ENCODE data around the gene IRF1.

The IRF1 gene

DNA sequence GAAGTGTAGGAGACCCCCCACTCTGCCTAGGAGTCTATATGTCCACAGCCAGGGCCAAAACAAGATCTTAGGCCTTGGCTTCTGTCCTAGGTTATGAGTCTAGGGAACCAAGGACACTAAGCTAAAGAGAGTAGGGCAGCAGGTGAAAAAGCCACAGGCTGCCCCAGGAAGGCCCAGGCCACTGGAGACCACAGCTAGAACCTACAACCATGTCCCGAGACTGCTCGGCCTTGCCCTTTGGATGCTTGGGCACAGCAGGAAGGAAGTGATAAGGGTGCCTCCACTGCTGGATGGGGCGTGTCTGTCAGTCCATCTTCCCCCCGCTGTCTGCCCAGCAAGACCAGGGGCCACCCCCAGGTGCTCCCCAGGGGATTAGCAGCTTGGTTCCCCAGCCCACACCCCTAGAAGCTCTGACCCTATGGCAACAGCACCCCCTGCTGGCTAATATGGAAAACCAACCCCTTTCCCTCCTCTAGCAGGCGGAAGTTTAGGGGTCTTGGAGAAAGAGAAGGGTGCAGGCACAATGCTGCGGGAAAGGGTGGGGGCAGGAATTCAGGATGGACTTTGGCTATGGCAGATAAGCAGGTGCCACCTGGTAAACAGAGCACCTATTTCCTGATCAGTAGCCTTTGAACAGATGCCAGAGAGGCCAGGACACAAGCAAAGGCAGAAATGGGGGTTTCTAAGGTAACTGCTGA is 10.5 kb upstream of the IRF1 start:
- peak; percentile 57 for DNase-seq (ENCODE audit: low read depth)

DNA sequence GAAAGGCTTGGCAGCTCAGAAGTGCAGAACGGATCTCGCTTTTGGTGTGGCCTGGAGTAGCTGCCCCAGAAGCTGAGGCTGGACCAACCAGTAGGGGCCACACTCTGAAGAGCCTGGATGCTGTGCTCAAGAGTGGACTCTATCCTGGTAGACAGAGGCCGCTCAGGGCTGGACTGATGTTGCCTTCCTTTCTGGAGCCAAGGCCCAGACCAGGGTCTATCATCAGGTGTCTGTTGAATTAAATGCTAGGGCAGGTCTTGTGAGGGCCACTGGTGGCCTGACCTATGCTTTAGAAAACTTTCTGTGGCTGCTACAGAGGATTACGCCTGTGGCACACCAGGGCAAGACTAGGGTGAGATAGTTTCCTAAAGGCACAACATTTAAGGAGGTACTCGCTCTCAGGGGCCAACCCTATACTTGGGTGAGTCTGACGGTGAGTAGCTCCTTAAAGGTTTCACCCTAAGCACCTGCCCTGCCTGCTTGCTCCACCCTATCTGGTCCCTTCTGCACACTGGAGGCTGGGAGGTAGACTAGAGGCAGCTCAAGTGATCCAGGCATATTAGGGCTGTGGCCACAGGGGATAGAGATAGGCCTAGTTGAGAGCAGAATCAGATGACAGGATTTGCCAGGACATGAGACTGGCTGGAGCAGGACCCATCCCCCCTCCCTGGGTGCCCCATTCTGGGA is 9.8 kb upstream of the IRF1 start:
- DNase-seq (ENCODE audit: low read depth) = no peak

DNA sequence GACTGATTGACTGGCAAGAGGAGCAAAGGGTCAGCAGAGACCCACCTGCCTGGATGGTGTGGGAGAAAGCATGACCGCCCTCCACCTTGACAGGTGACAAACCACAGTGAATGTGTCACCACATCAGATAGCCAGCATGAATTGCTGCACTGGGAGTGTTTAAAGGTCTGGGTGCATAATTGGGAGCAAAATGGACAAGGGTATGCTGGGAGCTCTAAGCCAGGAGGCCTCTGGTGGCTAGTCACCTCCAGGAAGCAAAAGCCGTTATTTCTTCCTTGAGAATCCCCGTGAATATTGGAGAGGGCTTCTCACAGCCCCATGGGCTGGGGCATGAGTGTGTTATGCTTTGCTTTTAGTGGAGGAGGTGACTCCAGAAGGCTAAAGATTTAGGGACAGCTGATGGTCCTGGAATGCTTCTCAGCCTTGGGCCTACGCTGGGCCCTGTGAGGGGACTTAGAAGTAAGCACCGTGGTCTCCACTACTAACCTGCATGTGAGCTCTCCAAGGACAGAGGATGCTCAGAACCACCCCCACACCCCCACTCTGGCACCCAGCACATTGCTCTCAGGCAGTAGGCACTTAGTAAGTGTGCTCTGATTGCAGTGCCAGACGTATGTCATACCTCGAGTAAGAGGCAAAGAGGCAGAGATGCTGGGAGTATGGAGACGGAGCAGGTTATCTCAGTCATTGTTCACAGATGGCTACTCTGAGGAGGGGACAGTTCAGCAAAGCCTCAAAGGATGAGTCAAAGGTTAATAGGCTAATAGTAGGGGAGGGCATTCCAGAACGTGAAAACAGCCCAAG is 9.1 kb upstream of the IRF1 start:
- DNase-seq (ENCODE audit: low read depth) = no peak

DNA sequence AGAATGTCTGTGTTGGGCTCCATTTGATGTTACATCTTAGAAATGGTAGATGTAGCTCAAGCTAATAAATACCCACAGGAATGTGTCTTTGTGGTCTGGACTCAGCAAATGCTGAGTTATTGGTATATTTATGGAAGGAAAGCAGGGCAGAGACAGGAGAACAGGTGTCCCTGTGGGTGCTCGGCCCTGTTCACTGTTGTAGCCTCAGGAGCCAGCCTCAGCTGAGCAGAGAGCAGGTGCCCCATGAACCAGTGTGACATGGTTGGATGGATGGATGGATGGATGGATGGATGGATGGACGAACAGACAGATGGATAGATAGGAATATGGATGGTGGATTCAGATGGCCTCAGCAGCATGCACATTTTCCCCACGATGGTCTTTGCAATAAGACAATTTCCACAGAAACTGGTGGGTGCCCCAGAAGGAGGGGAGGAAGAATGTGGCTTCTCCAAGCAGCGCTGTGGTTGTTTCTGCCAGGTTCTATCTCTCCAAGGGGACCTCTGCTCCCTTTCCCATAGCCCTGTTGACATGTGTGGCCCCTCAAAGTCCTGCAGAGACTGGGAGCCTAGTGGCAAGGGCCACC is 8.2 kb upstream of the IRF1 start:
- DNase-seq (ENCODE audit: low read depth) = no peak

DNA sequence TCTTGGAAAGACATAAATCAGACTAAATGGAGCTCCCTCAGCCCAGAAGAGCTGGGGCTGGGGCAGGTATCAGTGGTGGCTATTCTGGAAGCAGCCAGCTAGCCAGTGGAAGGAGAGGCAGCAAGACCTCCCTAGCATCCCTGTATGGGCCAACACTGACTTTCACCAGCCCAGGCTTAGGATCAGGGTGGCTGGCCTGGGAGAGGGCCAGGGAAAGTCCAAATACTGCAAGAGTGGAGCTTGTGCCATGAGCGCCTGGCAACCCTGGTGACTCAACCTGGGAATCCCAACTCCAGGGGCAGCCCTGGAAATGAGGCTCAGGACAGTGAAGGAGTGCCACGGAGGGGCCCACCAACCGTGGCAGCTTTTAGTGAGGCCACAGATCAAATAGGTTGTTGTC is 7.6 kb upstream of the IRF1 start:
- no peak for DNase-seq (ENCODE audit: low read depth)

DNA sequence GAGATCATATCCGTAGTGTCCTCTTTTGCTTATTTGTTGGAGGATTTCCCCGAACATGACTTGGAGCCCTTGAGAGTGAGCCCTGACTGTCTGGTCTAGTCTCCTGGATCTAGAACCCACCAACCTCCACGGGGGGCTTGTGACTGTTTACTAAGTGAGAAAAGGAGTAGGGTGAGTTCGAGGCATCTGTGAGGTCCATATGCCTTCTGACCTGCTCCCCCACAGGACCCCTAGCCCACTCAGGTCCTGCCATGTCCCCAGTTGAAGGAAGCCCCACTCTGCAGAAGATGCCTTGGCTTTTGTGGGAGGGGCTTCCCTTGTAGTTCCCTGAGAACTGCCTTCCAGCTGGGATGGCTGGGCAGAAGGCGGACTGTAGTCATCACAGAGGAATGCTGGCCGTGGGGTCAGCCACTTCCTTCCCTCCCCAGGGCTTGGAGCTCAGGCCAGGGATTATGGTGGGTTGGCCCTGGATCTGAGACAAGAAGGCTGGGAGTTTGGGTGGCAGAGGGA is 7.0 kb upstream of the IRF1 start:
- DNase-seq (ENCODE audit: low read depth) = no peak

DNA sequence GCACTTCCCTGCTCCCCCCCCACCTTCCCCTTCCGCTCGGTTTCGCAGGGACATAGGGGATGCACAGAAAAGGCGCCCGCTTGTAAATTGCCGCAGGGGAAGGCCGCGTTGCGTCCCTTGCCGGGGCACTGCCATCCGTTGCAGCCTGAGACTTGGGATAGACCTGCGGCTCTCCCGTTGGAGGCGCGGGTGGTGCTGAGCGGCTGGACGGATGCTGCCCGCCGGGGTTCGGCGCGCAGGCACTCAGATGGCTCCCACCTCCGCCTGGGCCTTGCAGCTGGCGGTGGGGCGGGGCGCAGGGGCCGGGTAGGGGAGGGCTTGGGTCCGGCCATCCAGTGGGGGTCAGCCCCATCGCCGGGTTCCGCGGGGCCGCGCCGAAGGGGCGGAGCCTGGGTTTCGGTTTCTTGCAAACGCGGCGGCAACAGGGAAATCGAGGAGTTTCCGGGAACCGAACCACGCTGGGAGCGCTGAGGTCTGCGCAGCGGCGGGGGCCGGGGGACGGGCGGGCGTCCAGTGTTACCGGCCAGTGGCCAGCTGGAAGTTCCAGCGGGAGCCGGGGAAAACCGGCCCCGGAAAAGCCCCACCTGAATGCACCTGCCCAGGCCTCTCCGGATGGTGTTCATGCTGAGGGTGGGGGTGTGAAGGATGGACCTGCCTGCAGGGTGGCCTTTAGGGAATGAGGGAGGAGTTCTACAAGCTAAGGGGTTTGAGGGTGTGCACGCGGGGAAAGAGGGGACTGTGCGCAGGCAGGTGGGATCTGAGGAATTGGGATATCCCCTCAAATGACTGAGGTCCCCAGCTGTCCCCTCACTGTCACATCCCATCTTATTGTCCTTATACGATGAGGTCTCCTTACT is 6.3 kb upstream of the IRF1 start:
- DNase-seq (ENCODE audit: low read depth) = peak; percentile 55

DNA sequence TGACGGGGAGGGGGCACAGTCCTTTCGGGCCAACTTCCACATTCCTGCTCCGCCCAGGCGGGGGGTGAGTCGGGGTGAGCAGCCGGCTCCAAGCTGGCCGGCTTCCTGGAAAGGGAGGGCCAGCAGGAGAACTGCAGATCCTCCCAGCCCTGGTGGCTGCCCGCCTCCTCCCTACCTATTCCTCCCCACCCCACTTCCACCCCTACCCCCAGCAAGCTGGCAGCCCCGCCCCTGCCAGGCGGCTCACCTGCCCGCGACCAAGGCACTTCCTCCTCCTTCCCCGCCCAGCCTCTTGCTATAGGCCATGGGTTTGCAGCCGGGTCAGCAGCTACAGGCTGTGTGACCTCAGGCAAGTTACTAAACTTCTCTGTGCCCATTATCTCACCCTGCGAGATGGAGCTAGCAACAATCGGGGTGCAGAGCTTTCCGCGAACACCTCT is 5.6 kb upstream of the IRF1 start:
- peak; percentile 71 for DNase-seq (ENCODE audit: low read depth)

DNA sequence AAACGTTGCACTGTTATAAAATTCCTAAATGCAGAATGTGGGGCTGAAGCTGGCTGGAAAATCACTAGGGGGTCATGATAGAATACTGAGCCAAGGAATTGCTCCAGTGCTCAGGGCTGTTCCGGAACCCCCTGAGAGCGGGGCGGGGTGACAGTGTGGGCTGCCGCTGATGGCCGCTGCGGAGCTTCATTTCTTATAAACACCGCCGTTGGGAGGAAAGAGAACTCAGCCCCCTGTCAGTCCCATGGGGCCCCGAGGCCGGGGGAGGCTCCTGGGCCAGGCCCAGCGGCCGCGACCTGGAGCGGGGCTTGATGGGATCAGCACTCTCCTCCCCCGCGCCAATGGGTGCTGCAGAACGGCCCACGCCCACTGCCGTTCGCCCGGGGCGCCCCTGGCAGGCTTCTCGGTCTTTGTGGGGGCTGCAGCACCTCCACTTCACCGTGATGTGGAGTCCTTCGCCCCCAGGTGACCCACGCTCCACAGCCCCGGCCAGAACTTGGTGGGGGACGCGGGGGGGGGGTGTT is 5.2 kb upstream of the IRF1 start:
- DNase-seq (ENCODE audit: low read depth) = peak; percentile 68

DNA sequence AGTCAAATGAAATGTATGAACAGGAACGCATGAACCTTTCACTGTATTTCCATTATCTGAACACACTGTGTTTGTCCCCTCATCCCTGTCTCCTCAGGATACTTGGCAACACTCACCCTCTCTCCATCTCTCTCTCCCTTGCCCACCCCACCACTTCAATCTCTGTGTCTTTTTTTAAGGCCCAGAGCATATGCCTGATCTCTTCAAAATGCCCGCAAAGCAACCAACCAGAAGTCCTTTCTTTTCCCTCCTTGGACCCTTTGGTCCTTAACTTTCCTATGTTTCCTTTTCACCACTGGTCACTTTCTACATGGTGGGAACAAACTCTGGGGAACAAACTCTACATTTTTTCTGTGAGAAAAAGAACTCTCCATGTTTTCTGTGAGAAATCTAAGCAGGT is 3.2 kb upstream of the IRF1 start:
- no peak for DNase-seq (ENCODE audit: low read depth)

DNA sequence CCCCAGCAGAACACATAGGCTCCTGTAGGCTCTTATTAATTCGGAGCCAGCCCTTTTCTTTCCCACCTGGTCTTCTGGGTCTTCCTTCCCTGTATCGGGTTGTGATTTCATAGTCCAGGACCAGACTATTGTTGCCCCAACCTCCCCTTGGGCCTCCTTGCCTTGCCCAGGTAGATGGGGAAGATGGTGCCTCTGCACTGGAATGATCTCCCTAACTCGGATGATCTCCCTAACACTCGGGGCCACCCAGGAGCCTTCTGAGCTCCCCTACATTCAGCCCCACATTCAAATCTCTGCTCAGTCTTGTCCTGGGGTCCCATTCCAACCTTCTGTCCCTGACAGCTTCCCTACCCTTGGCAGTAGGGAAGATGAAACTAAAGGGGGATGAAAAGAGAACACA is 2.7 kb upstream of the IRF1 start:
- no peak for DNase-seq (ENCODE audit: low read depth)

DNA sequence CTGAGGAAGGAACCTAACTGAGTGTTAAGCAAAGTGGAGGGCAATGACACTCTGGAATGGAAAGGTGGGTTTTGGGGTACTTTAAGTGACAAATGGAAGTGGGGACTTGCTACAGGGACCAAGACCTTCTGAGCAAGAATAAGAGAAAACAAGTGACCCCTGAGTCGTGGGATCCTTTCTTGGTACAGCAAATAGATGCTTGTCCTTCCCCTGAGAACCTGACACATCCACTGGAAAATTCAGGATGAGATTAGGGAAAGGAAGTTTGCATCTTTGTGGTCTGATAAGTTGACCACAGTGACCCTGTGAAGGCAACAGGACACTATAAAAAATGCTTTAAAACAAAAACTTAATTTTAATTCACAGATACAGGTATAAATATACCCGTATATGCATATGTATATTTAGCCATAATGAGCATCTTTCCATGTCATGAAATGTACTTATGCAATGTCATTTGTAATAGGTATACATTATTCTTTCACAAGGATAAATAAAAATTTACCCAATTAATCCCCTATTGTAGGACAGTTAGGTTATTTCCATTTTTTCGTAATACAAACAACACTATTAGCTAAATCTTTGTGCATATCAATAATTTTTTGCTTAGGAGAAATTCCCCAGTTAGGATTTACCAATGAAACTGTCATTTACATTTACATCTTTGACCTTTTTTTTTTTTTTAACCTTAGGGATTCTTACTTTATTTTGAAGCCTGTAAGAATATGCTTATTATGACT is 2.0 kb upstream of the IRF1 start:
- DNase-seq (ENCODE audit: low read depth) = no peak

DNA sequence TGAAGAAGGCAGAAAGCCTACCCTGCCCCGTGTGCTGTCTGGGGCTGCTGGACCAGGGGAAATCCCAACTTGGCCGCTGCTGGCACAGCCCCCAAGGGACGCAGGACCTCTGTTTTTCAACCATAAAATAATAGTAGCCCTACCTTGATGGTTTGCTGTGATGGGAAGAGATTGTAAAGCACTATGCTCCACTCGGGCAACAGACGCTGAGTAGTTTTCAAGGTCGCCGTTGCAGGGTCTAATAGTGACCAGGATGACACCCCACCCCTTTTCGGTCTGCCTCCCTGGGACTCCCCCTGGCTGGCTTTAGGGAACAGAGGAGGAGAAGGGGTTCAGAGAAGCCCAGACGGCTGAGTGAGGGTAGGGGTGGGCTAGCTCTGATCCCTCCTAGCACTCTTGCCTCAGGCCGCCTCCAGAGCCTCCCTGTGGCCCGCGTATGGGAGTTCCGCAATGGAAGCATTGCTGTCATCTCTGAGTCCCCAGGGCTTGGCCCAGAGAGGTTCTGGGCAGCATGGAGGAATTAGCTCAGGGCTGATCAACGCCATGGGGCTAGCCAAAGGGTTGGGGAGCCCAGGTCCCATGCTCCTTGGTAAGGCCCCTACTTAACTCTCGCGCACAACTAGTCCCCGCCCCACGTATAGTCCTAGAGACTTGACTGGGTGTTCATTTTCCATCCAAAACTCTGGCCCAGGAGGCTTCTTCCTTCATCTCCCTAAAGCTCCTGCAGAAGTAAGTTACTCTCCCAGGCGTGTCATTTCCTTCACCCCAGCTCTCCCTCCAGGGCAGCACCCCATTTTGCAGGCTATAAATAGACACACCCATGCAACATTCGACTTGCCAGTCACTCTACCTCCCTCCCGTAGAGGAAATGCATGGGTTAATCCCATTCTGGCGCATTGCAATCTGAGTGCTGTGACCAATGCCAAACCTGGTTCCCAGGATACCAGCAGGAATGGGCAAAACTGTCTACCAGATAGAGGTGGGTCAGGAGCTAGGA is 1.1 kb upstream of the IRF1 start:
- DNase-seq (ENCODE audit: low read depth) = no peak

DNA sequence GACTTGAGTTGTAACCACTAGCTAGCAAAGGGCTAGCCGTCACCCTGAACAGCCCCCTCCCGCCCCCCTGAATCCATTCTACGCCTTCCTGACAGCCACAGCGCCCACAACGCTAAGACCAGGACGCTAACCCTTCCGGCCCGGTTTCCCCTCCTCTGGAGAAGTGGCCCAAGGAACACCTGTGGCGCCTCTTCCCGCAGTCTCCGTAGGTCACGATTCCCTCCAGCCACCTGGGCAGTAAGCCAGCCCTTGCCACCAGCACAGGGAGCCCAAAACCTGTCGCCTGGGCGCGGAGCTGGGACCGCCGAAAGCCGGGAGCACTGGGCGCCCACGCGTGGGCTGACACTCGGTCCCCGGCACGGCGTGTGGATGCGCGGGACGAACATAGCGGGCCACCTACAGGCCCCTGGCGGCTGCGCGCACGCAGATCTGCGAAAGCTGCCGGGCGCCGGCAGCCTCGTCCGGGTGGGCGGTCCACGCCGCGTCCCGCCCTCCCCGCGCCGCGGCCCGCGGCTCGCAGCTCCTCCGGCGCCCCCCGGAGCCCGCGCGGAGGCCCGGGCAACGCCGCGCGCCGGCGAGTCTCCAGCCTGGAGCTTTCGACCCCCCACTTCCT is 596 bp downstream of the IRF1 start:
- DNase-seq (ENCODE audit: low read depth) = peak; percentile 48

DNA sequence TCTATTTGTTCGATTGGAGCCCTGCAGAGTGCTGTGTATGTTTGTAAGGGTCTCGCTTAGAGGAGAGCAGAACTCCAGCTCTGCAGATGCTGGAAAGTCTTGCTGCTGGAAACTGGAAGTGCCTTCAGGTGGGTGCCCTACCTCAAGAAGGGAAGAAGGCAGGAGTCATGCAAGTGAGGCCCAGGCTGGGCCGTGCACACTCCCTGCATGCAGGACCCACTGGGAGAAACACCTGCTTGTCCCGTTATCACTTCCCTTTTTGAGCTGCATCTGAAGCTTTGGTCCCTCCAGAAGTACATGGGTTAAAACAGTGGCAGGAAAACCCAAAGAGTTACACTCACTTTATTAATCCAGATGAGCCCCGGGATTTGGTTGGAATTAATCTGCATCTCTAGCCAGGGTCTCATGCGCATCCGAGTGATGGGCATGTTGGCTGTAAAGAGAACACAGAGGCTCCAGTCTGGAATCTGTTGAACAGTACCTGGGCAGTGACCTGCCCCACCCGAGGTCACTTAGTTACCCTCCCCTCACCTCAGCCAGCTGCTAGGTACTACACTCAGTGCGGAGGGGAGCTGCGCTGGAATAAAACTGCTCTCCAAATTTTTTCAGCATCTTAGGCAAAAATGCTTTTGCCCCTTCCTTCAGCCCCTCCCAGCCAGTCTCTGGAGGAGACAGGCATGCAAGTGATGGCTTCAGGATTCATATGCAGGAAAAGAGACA is 1.4 kb downstream of the IRF1 start:
- DNase-seq (ENCODE audit: low read depth) = no peak

DNA sequence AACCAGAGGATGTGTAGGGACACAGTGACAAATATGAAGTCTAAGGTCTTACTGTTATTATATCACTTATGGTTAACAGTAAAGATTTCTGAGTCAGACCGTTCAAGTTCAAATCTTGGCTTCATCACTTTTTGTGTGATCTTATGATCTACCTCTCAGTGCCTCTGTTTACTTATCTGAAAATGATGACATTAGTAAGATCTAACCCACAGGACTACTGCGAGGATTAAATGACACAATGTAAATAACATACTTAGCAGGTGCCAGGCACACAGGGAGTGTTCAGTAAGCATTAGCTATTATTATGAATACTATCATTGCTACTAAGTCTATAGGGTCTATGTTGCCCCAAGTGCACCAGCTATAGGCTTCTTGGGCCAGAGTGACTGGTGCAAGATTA is 2.0 kb downstream of the IRF1 start:
- no peak for DNase-seq (ENCODE audit: low read depth)

DNA sequence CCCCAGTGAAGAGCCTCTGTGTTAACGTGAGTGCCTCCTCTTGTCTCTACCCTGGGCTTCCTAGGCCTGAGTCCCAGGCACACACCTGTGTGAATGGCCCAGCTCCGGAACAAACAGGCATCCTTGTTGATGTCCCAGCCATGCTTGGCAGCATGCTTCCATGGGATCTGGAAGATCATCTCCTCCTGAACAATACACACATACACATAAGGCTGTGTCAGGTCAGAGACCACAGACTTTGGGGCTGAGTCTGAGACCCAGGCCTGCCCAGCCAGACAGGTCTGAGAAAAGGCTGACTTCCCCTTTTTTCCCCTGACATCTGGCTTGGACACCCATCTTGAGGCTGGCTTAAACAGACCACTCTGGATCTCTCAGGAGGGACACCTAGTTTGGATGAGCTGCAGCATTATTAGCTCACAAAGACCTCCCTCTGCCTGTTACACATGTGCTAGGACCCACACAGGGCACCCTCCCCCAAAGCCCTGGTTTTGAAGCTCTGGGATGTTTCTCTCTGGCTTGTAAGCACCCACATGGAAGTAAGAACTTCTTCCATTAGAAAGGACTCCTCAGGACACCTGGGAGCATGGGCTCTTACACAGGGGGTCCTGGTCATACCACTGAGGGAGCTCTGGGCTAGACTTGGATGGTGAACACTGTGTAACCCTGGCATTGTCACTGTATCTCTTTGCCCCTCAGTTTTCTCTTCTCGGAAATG is 2.6 kb downstream of the IRF1 start:
- DNase-seq (ENCODE audit: low read depth) = no peak

DNA sequence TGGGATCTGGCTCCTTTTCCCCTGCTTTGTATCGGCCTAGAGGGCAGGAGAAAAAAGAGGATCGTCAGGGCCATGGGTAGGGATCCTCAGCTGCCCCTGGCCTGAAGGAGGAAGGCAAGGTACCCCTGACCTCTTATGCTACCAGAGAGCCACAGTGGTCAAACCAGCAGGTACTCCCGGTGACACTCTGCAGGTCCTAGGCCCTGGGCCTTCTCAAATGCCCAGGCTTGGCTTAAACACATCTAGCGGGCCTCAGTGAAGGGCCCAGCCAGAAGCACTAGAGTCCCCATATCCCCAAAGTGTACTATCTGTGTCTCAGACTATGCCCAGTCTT is 3.5 kb downstream of the IRF1 start:
- no peak for DNase-seq (ENCODE audit: low read depth)

All from stimulated activated CD8-positive, alpha-beta memory T cell treated with anti-CD3 and anti-CD28 coated beads, Interleukin-4, amount 100 ng/mL, for 24 hours (primary cell).